Keratinocyte (primary cell): ENCODE data around the gene SNX15. TPM values are rescaled to one million over a fixed set of nuclear protein-coding genes. Genes with fewer than 3 reads are reported as not detected.

Experiments
- DNase-seq: peaks from one replicate; pipeline ENCODE4 v3.0.0-alpha.2; 2011; ENCODE audit warnings: low read depth, missing footprints, low spot score
- FAIRE-seq: peaks from 2 replicates; lab custom pipeline; 2011; peaks lifted over from hg19 to GRCh38; lab: Jason Lieb, UNC
- H2AFZ ChIP-seq: 2 replicates; pipeline ENCODE4 v1.6.0; 2012; ENCODE audit warnings: low read length, control low read depth, inconsistent platforms; ENCODE audit not compliant: control insufficient read depth
- H3K27ac ChIP-seq: 2 replicates; pipeline ENCODE4 v1.5.1; 2011; ENCODE audit warnings: low read length; ENCODE audit not compliant: control insufficient read depth, insufficient read depth
- H3K27me3 ChIP-seq: 3 replicates; pipeline ENCODE4 v1.6.0; 2011; ENCODE audit warnings: low read length; ENCODE audit not compliant: control insufficient read depth, insufficient read depth; ENCODE audit errors: extremely low read depth
- H3K36me3 ChIP-seq, 2 experiments: 2 replicates in 1 of 2; 3 replicates in 1 of 2; pipeline ENCODE4 v1.5.1; 2011; ENCODE audit warnings: low read length in 2 of 2, mild to moderate bottlenecking in 1 of 2; ENCODE audit not compliant: control insufficient read depth in 2 of 2, insufficient read depth in 2 of 2; ENCODE audit errors: extremely low read depth in 1 of 2
- H3K4me1 ChIP-seq: 3 replicates; pipeline ENCODE4 v1.5.1; 2011; ENCODE audit warnings: low read length; ENCODE audit not compliant: control insufficient read depth, insufficient read depth; ENCODE audit errors: extremely low read depth
- H3K4me2 ChIP-seq: 3 replicates; pipeline ENCODE4 v1.6.0; 2011; ENCODE audit warnings: low read depth, low read length; ENCODE audit not compliant: control insufficient read depth, insufficient read depth; ENCODE audit errors: extremely low read depth
- H3K4me3 ChIP-seq, 3 experiments: fragments of 200-600 bp in 1 of 3; sonication (generic) in 1 of 3; 2 replicates in 2 of 3; 3 replicates in 1 of 3; pipeline ENCODE4 v1.5.1; 2011 to 2016; ENCODE audit warnings: low read length in 3 of 3, mild to moderate bottlenecking in 3 of 3, control low read depth in 2 of 3, inconsistent platforms in 1 of 3, low read depth in 1 of 3, mixed read lengths in 1 of 3, mixed run types in 1 of 3, moderate library complexity in 1 of 3; ENCODE audit not compliant: control insufficient read depth in 2 of 3, insufficient read depth in 2 of 3; ENCODE audit errors: extremely low read depth in 1 of 3
- H3K79me2 ChIP-seq: 2 replicates; pipeline ENCODE4 v1.6.0; 2012; ENCODE audit warnings: low read length; ENCODE audit not compliant: control insufficient read depth, insufficient read depth
- H3K9ac ChIP-seq: 3 replicates; pipeline ENCODE4 v1.6.0; 2011; ENCODE audit warnings: low read length; ENCODE audit not compliant: control insufficient read depth, insufficient read depth; ENCODE audit errors: extremely low read depth
- H3K9me1 ChIP-seq: 3 replicates; pipeline ENCODE4 v1.6.0; 2011; ENCODE audit warnings: low read length; ENCODE audit not compliant: control insufficient read depth, insufficient read depth; ENCODE audit errors: extremely low read depth
- H3K9me3 ChIP-seq: 2 replicates; pipeline ENCODE4 v1.5.1; 2012; ENCODE audit warnings: low read depth, low read length; ENCODE audit not compliant: control insufficient read depth
- H4K20me1 ChIP-seq: 3 replicates; pipeline ENCODE4 v1.6.0; 2011; ENCODE audit warnings: low read length; ENCODE audit not compliant: control insufficient read depth, insufficient read depth; ENCODE audit errors: extremely low read depth
- EZH2 ChIP-seq: IDR thresholded peaks from one replicate; pipeline ENCODE4 v1.6.1; 2012; ENCODE audit warnings: inconsistent platforms, mild to moderate bottlenecking, low read length, moderate library complexity
- dilution Hi-C: fragments of 300-500 bp; cut with MboI; formaldehyde crosslinking; loops from one replicate; pipeline ENCODE4 v1.7.0; 2020; ENCODE audit warnings: low sequenced_read_pairs; ENCODE audit not compliant: extremely low pct_ligation_motif_present
- polyA plus RNA-seq, 5 experiments: library from polyadenylated mRNA; depleted of rRNA in 3 of 5; stranded (reverse) in 3 of 5; stranded (forward) in 1 of 5; unstranded in 1 of 5; fragments of >200 nt; gene quantifications; 1 replicate in 1 of 5; 2 replicates in 3 of 5; 3 replicates in 1 of 5; pipeline versions ENCODE4 v1.2.1 to v1.2.3, GENCODE V29; 2011 to 2012; ENCODE audit warnings: missing spikeins in 2 of 5, low read depth in 1 of 5, low replicate concordance in 1 of 5
- TF ChIP-seq, protein P1 (sequence below), 3 experiments: IDR thresholded peaks in 1 of 3; conservative IDR thresholded peaks in 1 of 3; optimal IDR thresholded peaks in 1 of 3; 2 replicates in 2 of 3; 3 replicates in 1 of 3; pipeline versions ENCODE3 to v1.5.1; 2011; ENCODE audit warnings: low read length in 3 of 3, mild to moderate bottlenecking in 3 of 3, moderate library complexity in 2 of 3, control low read depth in 1 of 3, inconsistent platforms in 1 of 3; ENCODE audit not compliant: insufficient read depth in 2 of 3; ENCODE audit errors: extremely low read depth in 1 of 3

Gene SNX15
- polyA plus RNA-seq, 1 donor (not counting 4 experiments of a cell fraction or from before 2014, with no cell fraction given): 1.8 TPM

GRCh38 chr11:65066315-65066714, 39.1 kb downstream of the SNX15 start:
- H3K4me2 ChIP-seq: no peak overlapping the region
- no peaks in the 10 kb centered on the region for H3K9me3 ChIP-seq
- no peak overlapping the region for H3K4me3 ChIP-seq
- TF ChIP-seq EZH2: no peak
- TF ChIP-seq, protein P1, sequence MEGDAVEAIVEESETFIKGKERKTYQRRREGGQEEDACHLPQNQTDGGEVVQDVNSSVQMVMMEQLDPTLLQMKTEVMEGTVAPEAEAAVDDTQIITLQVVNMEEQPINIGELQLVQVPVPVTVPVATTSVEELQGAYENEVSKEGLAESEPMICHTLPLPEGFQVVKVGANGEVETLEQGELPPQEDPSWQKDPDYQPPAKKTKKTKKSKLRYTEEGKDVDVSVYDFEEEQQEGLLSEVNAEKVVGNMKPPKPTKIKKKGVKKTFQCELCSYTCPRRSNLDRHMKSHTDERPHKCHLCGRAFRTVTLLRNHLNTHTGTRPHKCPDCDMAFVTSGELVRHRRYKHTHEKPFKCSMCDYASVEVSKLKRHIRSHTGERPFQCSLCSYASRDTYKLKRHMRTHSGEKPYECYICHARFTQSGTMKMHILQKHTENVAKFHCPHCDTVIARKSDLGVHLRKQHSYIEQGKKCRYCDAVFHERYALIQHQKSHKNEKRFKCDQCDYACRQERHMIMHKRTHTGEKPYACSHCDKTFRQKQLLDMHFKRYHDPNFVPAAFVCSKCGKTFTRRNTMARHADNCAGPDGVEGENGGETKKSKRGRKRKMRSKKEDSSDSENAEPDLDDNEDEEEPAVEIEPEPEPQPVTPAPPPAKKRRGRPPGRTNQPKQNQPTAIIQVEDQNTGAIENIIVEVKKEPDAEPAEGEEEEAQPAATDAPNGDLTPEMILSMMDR (optimal IDR thresholded peaks at IDR 0.05 in 1 of 3, IDR thresholded peaks at IDR 0.05 in 1 of 3, conservative IDR thresholded peaks at IDR 0.05 in 1 of 3; ENCODE audit: extremely low read depth in 1 of 3, insufficient read depth in 2 of 3, low read length in 3 of 3): no peak
- no peak overlapping the region for H2AFZ ChIP-seq
- DNase-seq: no peak
- no peaks in the 10 kb centered on the region for H3K79me2 ChIP-seq
- H3K27ac ChIP-seq: no peak overlapping the region
- H3K9ac ChIP-seq: no peak overlapping the region
- H3K27me3 ChIP-seq: no peaks in the 10 kb centered on the region
- H3K4me1 ChIP-seq: no peaks in the 10 kb centered on the region
- FAIRE-seq: no peak
- H4K20me1 ChIP-seq: no peaks in the 10 kb centered on the region
- H3K36me3 ChIP-seq: no peaks in the 10 kb centered on the region
- no peaks in the 10 kb centered on the region for H3K9me1 ChIP-seq
- dilution Hi-C loops: no loop called here

- no peak for FAIRE-seq
- no peak overlapping the region for H3K9ac ChIP-seq
Measured at GRCh38 chr11:65066805-65067291, 39.6 kb downstream of the SNX15 start.

More at GRCh38 chr11:65066805-65067291, 39.6 kb downstream of the SNX15 start:
- Histone ChIP-seq H3K9me3 (no peaks in the 10 kb centered on the region), H3K4me1 (no peaks in the 10 kb centered on the region), H3K36me3 (no peaks in the 10 kb centered on the region), H3K4me3 (no peak overlapping the region), H3K4me2 (no peak overlapping the region), H2AFZ (no peak overlapping the region), H3K9me1 (no peaks in the 10 kb centered on the region), H3K79me2 (no peaks in the 10 kb centered on the region), H3K27ac (no peak overlapping the region), H4K20me1 (no peaks in the 10 kb centered on the region), H3K27me3 (no peaks in the 10 kb centered on the region)
- dilution Hi-C loops: no loop called here
- no peak for DNase-seq
- TF ChIP-seq, protein P1 (optimal IDR thresholded peaks at IDR 0.05 in 1 of 3, IDR thresholded peaks at IDR 0.05 in 1 of 3, conservative IDR thresholded peaks at IDR 0.05 in 1 of 3; ENCODE audit: extremely low read depth in 1 of 3, insufficient read depth in 2 of 3, low read length in 3 of 3): no peak
